Measurements from ENCODE around the gene EMP3.

Gene EMP3

DNA sequence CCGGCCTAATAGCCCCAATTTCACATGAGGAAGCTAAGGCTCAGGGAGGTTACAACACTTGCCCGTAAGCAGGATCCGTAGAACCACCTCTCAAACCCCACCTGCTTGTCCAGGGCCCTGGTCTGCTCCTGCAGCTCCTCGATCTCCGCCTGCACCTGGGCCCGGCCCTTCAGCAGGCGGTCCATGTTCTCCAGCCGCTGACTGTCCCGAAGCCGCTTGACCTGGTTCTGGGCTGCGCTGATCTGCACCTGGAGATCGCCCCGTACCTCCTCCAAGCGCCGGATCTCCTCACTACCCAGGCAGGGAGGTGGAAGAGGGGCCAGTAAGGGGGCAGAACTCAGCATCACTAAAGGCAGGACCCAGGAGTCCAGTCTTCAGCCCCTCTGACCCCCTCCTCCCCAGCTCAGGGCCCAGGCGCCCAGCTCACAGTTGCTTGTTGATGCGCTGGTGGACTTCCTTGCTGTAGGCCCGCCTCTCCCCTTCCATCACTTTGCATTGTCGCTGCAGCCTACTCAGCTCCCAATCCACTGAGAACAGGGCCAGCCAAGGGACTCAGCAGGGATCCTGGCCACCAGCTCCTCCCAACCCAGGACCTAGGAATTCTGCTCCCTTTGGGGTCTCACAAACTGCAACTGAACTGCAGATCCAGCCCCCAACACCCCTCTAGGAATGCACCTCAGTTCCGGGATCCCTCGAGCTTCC lies 6.9 kb upstream of the EMP3 start:
- DNase-seq = no peak

DNA sequence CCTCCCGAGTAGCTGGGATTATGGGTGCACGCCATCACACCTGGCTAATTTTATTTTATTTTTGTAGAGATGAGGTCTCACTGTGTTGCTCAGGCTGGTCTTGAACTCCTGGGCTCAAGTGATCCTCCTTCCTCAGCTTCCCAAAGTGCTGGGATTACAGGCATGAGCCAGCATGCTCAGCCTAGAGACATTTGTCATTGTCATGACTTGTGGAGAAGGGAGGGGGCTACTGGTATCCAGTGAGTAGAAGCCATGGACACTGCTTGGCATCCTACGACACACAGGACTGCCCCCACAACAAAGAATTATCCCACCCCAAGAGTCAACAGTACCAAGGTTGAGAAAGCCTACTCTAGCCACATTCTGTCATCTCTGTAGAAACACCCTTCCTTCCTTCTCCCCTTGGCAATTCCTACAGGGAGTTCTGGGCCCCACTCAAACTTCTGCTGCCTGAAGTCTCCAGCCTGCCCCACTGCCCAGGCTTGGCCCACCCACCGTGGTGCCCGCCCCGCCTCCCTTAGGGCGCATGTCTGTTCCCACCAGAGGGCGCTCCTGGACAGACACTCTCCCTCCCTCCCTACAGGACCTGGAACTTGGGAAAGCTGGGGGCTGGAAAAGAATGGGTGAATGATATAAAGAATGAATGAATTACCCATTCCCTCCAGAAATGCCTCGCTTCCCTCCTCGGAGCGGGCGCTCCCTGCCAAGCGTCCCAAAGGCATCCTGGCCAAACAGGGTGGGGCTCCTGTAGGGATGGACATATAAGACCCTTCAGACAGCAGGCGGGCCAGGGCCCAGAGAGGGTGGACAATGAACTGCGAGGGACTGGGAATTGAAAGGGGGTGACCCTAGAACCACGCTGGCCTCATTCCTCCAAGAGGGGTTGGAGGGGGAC lies 5.5 kb upstream of the EMP3 start:
- DNase-seq = peak; percentile 60

DNA sequence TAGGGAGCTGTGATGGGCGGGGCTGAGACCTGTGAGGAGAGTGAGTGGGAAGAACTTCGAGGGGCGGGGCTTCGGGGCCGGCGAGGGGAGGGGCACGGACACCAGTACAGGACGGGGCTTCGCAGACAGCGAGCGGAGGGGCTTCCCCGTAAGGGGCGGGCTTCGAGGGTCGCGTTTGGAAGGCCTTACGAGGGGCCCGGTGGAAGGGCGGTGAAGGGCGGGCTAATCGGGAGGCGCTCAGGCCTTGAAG lies 4.1 kb upstream of the EMP3 start:
- peak; percentile 92 for DNase-seq

DNA sequence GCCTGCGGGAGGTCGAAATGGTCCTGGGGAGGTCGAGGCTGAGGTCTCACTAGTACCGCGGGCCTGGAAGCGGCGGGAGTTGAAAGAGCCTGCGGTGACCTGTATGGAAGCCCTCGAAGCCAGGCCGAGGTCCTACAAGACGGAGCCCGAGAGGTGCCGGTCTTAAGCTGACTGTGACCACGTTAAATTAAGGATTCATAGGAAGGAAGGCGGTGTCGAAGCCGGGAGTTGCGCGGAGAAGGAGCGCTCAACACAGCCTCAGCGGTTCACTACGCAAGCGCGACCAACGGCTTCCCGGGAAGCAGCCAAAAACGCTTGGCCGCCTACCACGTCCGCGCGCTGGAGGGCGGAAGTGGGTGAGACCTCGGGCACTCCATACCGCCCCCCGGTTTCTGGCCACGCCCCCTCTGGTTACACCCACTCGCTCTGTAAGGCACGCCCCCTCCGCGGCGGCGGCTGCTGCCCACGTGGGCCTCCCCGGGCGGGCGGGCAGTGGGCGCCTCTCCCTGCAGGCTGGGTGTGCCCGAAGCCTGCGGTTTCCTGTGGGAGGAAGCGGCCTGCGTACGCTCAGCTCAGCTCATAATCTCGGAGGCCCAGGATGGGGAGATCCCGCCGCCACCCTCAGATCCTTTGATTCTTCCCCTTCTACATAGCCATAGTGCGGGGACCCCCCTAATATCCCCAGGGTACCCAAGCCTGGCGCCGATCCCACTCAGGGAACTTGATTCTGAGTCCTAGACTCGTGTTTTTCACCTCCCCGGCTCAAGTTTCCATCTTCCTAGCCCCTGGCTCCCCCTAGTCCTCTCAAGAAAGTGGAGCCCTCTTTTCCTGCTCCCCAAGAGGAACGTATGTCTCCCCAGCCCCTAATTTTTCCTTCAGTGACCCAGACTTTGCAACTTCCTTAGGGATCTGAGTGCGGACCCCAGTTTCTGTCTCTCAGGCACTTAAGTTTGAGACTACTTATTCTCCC lies 3.4 kb upstream of the EMP3 start:
- peak; percentile 95 for DNase-seq

GRCh38 chr19:48329167-48329891 lies 4.0 kb downstream of the EMP3 start:
- no peak for DNase-seq

- DNase-seq = peak; percentile 93
Observed at GRCh38 chr19:48330012-48330681, 4.8 kb downstream of the EMP3 start.

GRCh38 chr19:48332351-48332661 lies 7.0 kb downstream of the EMP3 start:
- DNase-seq = no peak

DNA sequence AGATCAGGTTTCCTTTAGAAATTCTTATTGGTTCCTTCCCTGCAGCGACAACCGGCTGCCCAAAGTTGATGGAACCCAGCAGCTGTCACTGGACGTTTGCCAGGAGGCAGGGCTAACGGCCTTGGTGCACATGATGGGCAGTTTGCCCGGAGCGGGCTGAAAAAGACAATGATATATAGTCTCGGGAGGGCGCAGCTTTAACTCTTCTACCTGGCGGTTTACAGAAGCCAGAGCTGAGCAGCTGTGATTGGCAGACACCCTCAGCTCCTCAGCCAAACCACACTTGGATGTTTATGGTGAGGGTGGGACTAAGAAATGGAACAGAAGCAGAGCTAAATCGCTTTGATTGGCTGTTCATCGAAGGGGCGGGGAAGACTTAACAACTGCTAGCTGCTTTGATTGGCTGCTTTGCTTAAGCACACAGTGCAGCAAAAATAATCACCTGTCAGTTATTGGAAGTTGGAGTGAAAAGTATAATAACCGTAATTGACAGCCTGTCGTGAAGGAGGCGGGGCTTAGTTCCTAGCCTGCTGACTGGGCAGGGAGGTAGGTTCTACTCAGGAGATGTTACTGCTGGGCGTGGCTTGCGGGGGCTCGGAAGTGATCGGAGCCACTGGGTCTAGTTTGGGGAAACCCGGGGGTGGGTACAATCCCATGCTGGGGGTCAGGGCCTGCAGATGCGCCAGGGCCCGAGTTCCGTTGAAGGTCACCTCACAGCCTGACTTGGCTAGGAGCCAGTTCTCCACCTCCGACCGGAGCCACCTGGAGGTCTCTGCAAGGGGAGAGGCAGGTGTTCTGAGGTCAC lies 7.5 kb downstream of the EMP3 start:
- peak; percentile 100 for DNase-seq

DNA sequence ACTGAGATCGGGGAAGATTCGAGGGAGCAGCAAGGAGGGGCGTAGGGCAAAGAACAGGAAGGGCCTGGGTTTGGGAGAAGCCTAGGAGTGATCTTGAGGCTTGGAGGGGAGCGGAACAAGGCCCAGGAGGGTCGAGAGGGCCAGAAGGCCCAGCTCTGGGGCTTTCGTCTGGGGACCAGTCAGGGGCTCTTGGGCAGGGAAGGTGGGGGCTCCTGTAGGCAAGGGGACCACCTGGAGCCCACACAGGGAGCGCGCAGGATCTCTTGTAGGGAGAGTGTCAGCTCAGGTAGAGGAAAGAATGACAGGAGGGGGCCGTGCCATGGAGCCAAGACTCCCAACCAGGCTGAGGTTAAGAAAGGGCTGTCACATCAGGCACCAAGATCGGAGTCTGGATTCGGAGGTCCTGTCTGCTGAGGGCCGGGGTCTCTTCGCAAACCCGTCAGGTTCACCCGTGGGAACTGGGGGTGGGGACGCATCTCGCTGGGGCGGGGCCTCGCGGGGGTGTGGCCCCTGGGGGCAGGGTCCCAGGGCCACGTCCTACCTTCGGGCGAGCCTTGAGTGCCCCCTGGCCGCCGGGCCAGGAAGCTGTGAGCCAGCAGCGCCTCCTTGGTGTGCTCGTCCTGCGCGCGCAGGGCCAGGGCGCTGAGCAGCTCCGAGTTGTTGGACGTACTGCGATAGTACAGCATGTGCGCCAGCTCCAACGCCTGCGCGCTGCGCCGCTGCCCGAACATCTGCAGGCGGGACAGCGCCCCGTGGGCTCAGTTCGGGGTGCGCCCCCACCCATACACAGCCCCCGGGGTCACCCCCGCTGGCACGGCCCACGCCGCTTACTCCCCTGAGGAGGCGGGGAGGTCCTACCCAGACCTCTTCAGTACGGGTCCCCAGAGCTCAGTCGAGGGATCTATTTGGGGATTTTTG lies 8.4 kb downstream of the EMP3 start:
- peak; percentile 81 for DNase-seq

DNA sequence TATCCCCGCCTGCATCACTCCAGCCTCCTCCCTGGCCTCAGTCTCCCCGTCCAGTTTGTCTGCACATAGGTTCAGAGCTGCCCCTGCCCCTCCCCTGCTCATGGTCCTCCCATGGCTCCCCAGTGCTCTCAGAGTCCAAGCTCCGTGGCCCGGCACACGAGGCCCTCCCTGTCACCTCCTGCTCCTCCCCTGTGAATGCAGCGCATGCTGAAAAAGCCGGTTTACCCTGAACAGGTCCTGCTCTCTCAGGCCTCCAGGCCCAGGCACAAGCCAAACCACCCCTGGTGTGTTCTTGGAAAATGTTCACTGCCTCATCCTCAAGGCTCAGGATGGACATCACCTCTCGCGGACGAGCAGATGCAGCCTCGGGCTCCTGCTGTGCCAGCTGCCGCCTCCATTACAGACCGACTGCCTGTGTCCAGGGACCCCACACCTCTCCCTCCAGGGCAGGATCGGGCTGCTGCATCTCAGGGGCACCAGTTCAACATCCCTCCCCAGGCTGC lies 13.0 kb downstream of the EMP3 start:
- DNase-seq = no peak

DNA sequence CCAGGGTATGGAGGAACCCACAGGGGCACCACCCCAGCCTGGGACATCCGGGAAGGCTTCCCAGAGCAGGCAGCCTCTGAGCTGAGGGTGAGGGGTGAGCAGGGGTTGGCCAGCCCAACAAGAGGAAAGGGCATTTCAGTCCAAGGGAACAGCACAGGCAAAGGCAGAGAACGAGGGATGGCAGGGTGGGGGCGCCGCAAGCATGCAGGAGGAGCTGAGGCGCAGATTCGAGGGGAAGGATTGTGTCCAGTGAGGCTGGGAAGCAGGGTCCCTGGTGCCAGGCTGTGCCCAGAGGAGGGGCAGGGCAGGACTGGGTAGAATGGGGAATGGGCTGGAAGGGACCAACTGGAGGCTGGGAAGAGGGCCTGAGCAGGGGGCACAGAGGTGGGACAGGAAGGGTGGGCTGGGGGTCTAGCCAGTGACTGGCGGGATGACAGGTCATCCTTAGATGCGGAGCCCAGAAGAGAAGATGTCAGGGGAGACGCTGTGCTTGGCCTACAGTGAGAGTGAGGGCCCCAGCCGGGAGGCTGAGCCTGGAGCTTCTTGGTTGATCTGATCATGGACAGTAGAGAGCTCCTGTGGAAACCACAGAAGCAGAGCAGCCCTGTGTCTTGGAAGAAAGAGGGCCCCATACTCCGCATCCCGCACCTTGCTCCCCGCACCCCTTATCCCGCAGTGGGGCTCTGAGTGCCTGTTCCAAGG lies 13.6 kb downstream of the EMP3 start:
- no peak for DNase-seq

- peak; percentile 80 for DNase-seq
Observed at GRCh38 chr19:48340995-48341394, 15.6 kb downstream of the EMP3 start.

DNA sequence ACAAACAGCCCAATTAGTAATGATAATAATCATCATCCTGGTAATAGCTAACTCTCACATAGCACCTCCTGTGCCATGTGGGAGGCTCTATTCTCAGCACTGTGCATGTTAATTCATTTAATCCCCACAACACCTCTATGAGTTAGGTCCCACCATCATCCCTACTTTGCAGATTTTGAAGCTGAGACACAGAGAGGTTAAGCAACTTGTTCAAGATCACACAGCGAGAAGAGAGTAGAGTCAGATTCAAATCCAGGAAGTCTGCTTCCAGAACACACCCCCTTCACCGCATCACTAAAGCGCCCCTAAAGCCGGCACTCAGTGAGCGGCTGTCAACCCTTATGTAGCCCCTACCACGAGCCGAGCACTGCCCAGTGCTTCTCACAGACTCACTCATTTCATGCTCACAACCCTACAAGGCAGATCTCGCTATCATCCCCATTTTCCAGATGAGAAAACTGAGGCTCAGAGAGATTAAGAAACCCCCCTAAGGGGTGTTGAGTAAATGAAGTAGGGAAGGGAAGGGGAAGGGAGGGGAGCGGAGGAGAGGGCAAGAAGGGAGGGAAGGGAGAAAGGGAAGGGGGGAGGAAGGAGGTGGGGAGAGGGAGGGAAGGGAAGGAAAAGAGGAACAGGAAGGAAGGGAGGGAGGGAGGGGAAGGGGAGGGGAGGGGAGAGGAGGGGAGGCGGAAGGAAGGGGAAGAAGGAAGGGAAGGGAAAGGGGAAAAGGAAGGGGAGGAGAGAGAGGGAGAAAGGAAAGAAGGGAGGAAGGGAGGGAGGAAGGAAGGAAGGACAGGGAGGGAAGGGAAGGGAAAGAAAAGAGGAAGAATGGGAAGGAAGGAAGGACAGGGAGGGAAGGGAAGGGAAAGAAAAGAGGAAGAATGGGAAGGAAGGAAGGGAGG lies 16.4 kb downstream of the EMP3 start:
- DNase-seq = no peak

- DNase-seq = no peak
Observed at GRCh38 chr19:48342414-48342738, 17.0 kb downstream of the EMP3 start.

DNA sequence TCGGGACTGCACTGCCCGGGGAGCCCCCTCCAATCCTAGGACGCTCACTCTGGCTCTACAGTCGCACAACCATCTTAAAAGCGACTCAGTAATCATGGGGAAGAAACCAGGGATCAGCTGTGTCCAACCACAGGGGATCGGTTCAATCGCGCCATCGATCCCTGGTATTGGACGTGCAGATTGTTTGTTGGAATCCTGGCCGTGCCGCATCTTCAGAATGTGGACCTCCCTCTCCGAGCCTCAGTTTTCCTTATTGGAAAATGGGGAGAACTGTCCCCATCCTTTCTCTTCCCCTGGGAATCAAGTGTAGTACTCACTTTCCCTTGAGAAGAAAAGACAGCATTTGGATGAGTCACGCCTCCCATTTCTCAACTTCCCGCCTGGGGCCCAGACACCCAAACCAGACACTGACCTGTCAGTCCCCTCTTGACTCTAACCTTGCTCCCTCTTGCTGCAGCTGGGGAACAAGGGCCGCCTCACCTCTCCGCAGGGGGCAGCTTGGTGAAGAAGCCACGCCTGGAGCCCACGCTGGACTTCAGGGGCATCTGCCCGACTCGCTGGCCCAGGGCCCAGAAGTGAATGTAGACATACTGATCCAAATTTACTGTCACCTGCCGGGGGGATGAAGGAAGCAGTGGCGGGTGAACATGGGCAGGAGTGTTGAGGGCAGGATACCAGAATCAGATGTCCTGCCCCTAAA lies 17.6 kb downstream of the EMP3 start:
- DNase-seq = no peak

DNA sequence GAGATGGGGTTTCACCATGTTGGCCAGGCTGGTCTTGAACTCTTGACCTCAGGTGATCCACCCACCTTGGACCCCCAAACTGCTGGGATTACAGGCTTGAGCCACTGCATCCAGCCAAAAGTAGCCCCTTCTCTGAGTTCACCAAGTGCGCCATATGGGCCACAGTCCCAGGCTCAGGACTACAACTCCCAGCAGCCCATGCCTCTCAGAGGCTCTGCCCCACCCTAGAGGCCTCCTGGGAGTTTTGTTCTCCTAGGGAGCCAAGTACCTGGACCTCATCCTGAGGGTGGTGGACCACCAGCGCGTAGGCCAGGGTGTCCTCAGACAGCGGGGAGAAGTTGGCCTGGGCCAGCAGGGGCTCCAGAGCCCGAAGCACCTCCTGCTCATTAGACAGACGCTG lies 19.5 kb downstream of the EMP3 start:
- no peak for DNase-seq

DNA sequence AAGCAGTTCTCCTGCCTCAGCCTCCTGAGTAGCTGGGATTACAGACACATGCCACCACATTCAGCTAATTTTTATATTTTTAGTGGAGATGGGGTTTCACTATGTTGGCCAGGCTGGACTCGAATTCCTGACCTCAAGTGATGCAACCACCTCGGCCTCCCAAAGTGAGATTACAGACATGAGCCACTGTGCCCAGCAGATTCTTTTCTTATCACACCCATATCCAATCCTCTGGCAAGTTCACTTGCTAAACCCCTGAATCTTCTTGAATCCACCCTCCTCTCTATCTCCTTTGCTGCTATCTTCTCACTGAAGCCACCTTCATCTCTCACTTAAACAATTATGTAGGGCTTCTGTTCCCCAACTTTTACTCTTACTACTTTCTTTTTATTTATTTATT lies 20.8 kb downstream of the EMP3 start:
- DNase-seq = no peak

DNA sequence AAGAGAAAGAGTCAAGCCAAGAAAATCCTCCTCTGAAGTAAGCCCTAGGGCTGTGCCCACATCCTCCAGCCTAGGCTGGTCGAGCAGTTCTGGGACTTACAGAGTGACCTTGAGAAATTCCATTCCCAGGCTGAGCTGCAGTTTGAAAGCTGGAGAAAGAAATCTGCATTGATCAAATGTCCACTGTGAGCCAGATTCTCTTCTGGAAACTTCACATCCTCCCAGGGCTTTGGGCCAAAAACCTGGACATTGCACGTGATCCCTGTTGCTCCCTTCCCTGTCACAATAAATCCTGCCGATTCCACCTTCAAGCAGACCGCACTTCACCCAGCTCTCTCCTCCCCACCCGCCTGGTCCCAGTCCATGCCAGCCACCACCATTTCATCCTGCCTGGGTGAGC lies 22.7 kb downstream of the EMP3 start:
- no peak for DNase-seq

Data from NCI-H1105 treated with DMSO at 0.1 percent for 48 hours (cell line).